Measurements from ENCODE around the gene WNK3.

The WNK3 gene

DNA sequence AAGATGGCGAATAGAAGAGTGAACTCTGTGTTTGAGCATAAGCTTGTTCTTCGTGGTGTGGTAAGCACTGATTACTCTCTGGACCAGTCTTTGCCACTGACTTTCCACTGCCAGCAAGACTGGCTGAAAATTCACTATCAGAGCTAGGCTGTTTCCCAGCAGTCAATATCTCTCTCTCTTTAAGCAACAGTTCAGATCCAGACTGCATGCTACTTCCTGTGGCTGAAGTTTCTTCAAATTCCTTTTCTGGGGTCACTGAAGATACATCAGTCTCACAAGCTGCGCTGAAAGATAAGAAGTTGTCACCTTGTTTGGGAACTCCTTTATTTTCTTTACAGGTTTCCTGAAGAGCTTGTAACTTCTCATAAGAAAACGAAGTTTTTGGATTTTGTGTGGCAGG is 120.8 kb downstream of the WNK3 start:
- TF ChIP-seq, protein P1, sequence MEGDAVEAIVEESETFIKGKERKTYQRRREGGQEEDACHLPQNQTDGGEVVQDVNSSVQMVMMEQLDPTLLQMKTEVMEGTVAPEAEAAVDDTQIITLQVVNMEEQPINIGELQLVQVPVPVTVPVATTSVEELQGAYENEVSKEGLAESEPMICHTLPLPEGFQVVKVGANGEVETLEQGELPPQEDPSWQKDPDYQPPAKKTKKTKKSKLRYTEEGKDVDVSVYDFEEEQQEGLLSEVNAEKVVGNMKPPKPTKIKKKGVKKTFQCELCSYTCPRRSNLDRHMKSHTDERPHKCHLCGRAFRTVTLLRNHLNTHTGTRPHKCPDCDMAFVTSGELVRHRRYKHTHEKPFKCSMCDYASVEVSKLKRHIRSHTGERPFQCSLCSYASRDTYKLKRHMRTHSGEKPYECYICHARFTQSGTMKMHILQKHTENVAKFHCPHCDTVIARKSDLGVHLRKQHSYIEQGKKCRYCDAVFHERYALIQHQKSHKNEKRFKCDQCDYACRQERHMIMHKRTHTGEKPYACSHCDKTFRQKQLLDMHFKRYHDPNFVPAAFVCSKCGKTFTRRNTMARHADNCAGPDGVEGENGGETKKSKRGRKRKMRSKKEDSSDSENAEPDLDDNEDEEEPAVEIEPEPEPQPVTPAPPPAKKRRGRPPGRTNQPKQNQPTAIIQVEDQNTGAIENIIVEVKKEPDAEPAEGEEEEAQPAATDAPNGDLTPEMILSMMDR (IDR thresholded peaks at IDR 0.05): no peak

DNA sequence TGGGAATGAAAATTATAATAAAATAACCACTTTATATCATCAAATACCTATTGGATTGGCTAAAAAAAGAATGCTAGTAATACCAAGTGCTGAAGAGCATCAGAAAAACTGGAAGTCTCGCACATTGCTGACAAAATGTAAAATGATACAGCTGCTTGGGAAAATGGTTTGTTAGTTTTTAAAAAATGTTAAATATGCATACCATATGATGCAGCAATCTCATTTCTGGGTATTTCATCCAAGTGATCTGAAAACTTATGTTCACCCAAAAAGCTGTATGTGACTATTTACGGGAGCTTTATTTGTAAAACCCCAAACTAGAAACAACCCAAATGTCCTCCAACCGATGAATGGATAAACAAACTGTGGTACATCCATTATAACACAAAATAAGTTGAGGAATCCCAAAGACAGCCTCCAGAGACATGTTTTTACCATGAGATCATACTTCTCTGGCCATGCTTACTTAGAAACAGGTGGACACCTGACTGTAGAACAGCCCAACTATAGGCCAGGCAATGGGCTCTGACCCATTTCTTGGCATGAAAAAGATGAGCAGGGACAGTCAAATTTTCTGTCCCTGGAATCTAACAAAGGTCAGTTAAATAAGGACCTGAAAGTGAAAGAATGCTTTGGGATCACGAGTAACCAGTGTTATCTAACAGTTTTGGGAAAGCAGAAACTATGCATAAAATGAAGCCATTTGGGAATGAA is 127.3 kb downstream of the WNK3 start:
- TF ChIP-seq, protein P1 (IDR thresholded peaks at IDR 0.05): no peak

DNA sequence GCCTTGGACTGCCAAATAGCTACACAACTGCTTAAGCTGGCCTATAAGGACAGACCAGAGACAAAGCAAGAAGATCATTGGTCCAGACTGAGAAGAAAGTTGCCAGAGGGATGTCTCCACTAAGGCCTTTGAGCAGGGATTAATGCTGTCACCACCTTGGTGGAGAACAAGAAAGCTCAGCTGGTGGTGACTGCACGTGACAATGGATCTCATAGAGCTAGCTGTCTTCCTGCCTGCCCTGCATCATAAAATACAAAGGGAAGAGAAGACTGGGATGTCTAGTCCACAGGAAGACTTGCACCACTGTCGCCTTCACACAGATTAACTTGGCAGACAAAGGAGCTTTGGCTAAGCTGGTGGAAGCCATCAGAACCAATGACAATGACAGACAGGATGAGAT is 134.3 kb downstream of the WNK3 start:
- TF ChIP-seq, protein P1 (IDR thresholded peaks at IDR 0.05): no peak

DNA sequence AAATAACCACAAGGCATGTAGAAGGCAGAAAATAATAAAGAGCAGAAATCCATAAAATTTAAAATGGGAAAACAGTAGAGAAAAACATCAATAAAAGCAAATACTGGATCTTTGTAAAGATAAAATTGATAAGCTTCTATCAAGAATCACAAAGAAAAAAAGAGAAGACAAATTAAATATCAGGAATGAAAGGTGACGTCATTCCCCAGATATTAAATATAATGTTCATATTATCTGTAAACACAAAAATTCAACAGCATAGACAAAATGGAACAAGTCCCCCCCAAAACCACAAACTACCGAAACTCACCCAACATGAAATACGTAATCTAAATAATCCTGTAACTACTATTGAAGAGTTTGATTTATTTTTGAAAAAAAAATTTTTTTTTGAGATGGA is 144.2 kb downstream of the WNK3 start:
- TF ChIP-seq, protein P1 (IDR thresholded peaks at IDR 0.05): no peak

DNA sequence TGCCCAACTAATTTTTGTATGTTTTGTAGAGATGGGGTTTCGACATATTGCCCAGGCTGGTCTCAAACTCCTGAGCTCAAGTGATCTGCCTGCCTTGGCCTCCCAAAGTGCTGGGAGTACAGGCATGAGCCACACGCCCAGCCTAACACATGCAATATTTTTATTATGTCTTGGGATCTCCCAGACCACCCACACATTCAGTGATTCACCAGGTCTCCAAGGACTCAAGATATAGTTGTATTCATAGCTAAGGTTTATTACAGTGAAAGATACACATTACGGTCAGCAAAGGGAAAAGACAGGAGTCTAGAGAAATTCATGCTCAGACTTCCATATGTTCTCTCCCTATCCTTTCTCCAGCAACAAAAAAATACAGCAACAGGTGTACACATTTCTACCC is 149.3 kb downstream of the WNK3 start:
- TF ChIP-seq, protein P1 (IDR thresholded peaks at IDR 0.05): no peak

DNA sequence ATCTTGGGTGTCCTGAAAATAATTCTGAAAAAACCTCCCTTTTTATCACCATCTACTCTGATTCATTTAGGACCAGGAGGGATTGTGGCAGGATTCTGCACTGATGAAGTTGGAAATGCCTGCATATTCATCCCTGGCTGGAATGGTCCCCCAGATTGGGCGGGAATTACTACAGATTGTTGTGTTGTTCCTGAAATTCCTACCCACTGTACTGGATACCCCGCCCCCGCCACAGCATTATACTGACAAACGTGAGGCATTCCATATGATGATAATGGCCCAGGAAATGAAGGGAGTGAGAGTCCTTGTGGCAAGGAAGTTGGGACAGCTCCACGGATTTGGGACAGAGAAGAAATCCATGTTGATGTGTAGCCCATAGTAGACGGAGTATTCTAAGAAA is 159.6 kb downstream of the WNK3 start:
- TF ChIP-seq, protein P1 (IDR thresholded peaks at IDR 0.05): no peak

DNA sequence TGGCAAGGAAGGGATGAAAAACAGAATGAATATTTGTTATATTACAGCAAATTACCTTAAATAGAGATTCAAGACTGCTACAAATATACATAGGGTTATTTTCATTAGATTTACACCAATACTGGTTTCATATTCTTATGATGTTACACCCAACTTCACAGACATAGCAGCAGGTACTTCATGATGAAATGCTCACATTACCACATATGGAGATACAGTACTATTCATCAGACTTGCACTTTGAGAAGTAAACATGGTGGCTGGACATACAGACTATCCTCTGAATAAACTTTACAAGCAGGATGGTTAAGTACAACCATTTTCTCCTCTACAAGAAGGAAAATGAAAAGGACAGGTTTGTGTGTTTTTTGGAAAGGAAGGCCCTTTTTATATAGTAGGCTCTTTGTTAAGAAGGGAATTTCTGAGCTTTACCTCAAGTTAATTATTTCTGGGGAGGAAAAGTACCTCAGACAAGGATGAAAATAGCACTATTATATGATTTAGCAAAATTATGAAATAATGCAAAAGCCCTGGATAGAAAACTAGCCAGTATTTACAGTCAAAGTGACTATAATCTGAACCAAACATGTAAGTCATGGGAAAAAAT is 162.8 kb downstream of the WNK3 start:
- TF ChIP-seq, protein P1 (IDR thresholded peaks at IDR 0.05): no peak
